OCI-LY1 (cell line): ENCODE measurements around the gene PRTN3.

Experiments
- H2AFZ ChIP-seq: fragments of 200-600 bp; sonication (generic), shearing (Covaris generic); 2 replicates; pipeline ENCODE4 v1.6.0; 2014; ENCODE audit warnings: antibody characterized with exemption, mild to moderate bottlenecking, low read length
- H3F3A ChIP-seq: fragments of 200-600 bp; sonication (generic), shearing (Covaris generic); 2 replicates; pipeline ENCODE4 v1.6.0; 2014; ENCODE audit warnings: mild to moderate bottlenecking, antibody characterized with exemption, low read length, moderate library complexity; ENCODE audit not compliant: insufficient read depth
- H3K27ac ChIP-seq: fragments of 200-600 bp; sonication (generic); 2 replicates; pipeline ENCODE4 v1.5.1; 2014; ENCODE audit warnings: low read length, mixed run types, mild to moderate bottlenecking, low read depth; ENCODE audit not compliant: poor library complexity, severe bottlenecking
- H3K27me3 ChIP-seq: fragments of 200-600 bp; sonication (generic); 2 replicates; pipeline ENCODE4 v1.6.0; 2014; ENCODE audit warnings: antibody characterized with exemption, mild to moderate bottlenecking, low read length, moderate library complexity; ENCODE audit not compliant: insufficient read depth
- H3K36me3 ChIP-seq: fragments of 200-600 bp; sonication (generic); 2 replicates; pipeline ENCODE4 v1.6.1; 2014; ENCODE audit warnings: mild to moderate bottlenecking, antibody characterized with exemption, low read length, moderate library complexity, mixed read lengths; ENCODE audit not compliant: insufficient read depth
- H3K4me1 ChIP-seq: fragments of 200-600 bp; sonication (generic); 2 replicates; pipeline ENCODE4 v1.5.1; 2014; ENCODE audit warnings: mild to moderate bottlenecking, low read length, moderate library complexity; ENCODE audit not compliant: insufficient read depth, severe bottlenecking
- H3K4me2 ChIP-seq: fragments of 200-600 bp; sonication (generic), shearing (Covaris generic); 2 replicates; pipeline ENCODE4 v1.6.1; 2014; ENCODE audit warnings: low read length
- H3K4me3 ChIP-seq: fragments of 200-600 bp; sonication (generic); 2 replicates; pipeline ENCODE4 v1.5.1; 2014; ENCODE audit warnings: low read length, low read depth, mild to moderate bottlenecking, mixed read lengths; ENCODE audit not compliant: poor library complexity, severe bottlenecking
- H3K79me2 ChIP-seq: fragments of 200-600 bp; shearing (Covaris generic); 2 replicates; pipeline ENCODE4 v1.6.1; 2016; ENCODE audit warnings: mixed run types, low read length, mixed read lengths; ENCODE audit not compliant: insufficient read depth
- H3K9ac ChIP-seq: fragments of 200-600 bp; sonication (generic), shearing (Covaris generic); 2 replicates; pipeline ENCODE4 v1.6.1; 2014; ENCODE audit warnings: mild to moderate bottlenecking, low read length, mixed read lengths
- H3K9me2 ChIP-seq: fragments of 200-600 bp; sonication (generic), shearing (Covaris generic); 2 replicates; pipeline ENCODE4 v1.6.1; 2014; ENCODE audit warnings: low read depth, mild to moderate bottlenecking, low read length, mixed read lengths
- H3K9me3 ChIP-seq: fragments of 200-600 bp; shearing (Covaris generic); 2 replicates; pipeline ENCODE4 v1.6.1; 2014; ENCODE audit warnings: low read length, mixed read lengths
- H4K20me1 ChIP-seq: fragments of 200-600 bp; sonication (generic), shearing (Covaris generic); 2 replicates; pipeline ENCODE4 v1.6.0; 2016; ENCODE audit warnings: mild to moderate bottlenecking, low read length; ENCODE audit not compliant: insufficient read depth
- EZH2 ChIP-seq: fragments of 200-600 bp; sonication (generic), shearing (Covaris generic); IDR thresholded peaks from 2 replicates; pipeline ENCODE4 v1.8.0; 2017; ENCODE audit warnings: borderline replicate concordance, mixed run types, mild to moderate bottlenecking, antibody characterized with exemption, low read length, moderate library complexity, mixed read lengths
- TF ChIP-seq, protein P1 (sequence below): fragments of 200-600 bp; sonication (generic), shearing (Covaris generic); IDR thresholded peaks from 2 replicates; pipeline ENCODE4 v1.5.1; 2017; ENCODE audit warnings: mild to moderate bottlenecking, antibody characterized with exemption, low read length, moderate library complexity, mixed read lengths

Gene PRTN3

DNA sequence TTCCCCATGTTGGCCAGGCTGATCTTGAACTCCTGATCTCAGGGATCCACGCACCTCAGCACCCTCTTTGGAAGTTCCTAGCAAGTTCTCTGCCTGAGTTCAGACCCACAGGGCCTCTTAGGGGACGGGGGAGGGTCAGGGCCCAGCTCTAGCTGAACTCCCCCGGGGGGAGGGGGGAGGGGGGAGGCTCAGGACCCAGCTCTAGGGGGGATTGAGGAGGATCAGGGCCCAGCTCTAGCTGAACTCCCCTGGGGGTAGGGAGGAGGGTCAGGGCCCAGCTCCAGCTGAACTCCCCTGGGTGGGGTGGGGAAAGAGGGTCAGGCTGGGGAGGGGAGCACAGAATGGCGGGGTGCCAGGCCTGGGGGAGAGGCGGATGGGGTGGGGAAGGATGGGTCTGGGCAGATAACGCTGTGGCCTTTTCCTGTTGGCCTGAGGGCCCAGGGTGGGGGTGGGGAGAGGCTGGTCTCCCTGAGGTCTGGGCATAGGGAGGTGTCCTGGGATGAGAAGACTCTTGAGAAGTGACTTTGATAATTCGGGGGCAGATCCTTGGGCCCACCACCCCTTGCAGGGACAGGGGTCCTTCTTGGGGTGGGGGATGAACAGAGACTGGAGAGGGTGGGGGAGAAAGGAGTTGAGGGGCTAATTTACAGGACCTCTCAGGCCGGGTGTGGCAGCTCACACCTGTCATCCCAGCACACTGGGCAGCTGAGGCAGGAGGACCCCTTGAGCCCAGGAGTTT lies 49.1 kb upstream of the PRTN3 start:
- Histone ChIP-seq H3K4me1 (peaks cover 11% of the 10 kb centered on the region), H4K20me1 (no peaks in the 10 kb centered on the region), H3K27me3 (peaks cover 9% of the 10 kb centered on the region; the same call in 1 of the 2 replicates), H3K4me2 (no peak overlapping the region), H3K9me3 (no peaks in the 10 kb centered on the region), H3K36me3 (no peaks in the 10 kb centered on the region), H3F3A (no peaks in the 10 kb centered on the region), H2AFZ (no peak overlapping the region), H3K9ac (no peak overlapping the region), H3K79me2 (no peaks in the 10 kb centered on the region), H3K4me3 (no peak overlapping the region), H3K27ac (no peak overlapping the region), H3K9me2 (no peaks in the 10 kb centered on the region)
- TF ChIP-seq, protein P1, sequence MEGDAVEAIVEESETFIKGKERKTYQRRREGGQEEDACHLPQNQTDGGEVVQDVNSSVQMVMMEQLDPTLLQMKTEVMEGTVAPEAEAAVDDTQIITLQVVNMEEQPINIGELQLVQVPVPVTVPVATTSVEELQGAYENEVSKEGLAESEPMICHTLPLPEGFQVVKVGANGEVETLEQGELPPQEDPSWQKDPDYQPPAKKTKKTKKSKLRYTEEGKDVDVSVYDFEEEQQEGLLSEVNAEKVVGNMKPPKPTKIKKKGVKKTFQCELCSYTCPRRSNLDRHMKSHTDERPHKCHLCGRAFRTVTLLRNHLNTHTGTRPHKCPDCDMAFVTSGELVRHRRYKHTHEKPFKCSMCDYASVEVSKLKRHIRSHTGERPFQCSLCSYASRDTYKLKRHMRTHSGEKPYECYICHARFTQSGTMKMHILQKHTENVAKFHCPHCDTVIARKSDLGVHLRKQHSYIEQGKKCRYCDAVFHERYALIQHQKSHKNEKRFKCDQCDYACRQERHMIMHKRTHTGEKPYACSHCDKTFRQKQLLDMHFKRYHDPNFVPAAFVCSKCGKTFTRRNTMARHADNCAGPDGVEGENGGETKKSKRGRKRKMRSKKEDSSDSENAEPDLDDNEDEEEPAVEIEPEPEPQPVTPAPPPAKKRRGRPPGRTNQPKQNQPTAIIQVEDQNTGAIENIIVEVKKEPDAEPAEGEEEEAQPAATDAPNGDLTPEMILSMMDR: no peak
- TF ChIP-seq EZH2: no peak

GRCh38 chr19:792306-792885 lies 48.4 kb upstream of the PRTN3 start:
- no peak overlapping the region for H2AFZ ChIP-seq
- H3K36me3 ChIP-seq: no peaks in the 10 kb centered on the region
- peaks cover 11% of the 10 kb centered on the region for H3K4me1 ChIP-seq
- no peaks in the 10 kb centered on the region for H3K9me2 ChIP-seq
- peaks cover 7% of the 10 kb centered on the region; the same call in 1 of the 2 replicates for H3K27me3 ChIP-seq
- TF ChIP-seq, protein P1: no peak
- TF ChIP-seq EZH2: no peak
- H3K4me3 ChIP-seq: no peak overlapping the region
- H3K9ac ChIP-seq: no peak overlapping the region
- no peak overlapping the region for H3K27ac ChIP-seq
- no peaks in the 10 kb centered on the region for H4K20me1 ChIP-seq
- H3K9me3 ChIP-seq: no peaks in the 10 kb centered on the region
- H3K79me2 ChIP-seq: no peaks in the 10 kb centered on the region
- no peak overlapping the region for H3K4me2 ChIP-seq
- H3F3A ChIP-seq: no peaks in the 10 kb centered on the region

DNA sequence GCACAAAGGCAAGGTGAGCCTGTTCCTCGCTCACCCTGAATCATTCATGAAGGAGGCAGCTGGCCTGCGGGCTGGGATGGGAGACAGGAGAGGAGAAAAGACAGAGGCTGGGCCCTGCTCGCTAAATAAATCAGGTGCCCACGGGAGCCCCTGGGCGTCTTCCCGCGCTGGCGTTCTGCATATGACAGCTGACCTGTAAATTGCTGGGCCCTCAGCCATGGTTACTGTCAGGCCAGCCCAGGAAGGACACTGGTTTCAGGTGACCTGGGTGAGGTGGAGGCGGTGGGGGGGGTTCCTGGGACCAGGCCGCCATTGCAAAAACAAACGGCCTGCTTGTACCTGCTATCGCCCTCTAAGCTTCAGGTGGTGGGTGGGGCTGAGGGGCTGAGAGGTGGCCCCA lies 47.0 kb upstream of the PRTN3 start:
- Histone ChIP-seq H3K9me2 (no peaks in the 10 kb centered on the region), H4K20me1 (no peaks in the 10 kb centered on the region), H3K4me2 (no peak overlapping the region), H3K4me1 (peaks cover 13% of the 10 kb centered on the region), H2AFZ (no peak overlapping the region), H3K36me3 (peaks cover 9% of the 10 kb centered on the region), H3K4me3 (no peak overlapping the region), H3K27me3 (no peaks in the 10 kb centered on the region), H3K9me3 (no peaks in the 10 kb centered on the region), H3K27ac (no peak overlapping the region), H3F3A (no peaks in the 10 kb centered on the region), H3K9ac (no peak overlapping the region), H3K79me2 (peaks cover 10% of the 10 kb centered on the region)
- TF ChIP-seq, protein P1: no peak
- no peak for TF ChIP-seq EZH2
